Right lobe of liver (tissue), 6 donors: ENCODE data around the gene COL6A1. TPM values are rescaled to one million over a fixed set of nuclear protein-coding genes. Genes with fewer than 3 reads are reported as not detected.

ENCODE experiments used
- ATAC-seq, 4 donors: fragments of 200-7000 bp; cut with Tn5 transposase; one replicate each; pipeline ENCODE4 v1.9.1; 2020; ENCODE audit warnings: mild to moderate bottlenecking in 4 of 4, moderate library complexity in 4 of 4
- DNase-seq, 3 donors: peaks; one replicate each; pipeline ENCODE4 v3.0.0-alpha.2; 2020
- H3K27ac ChIP-seq, 3 donors: fragments of 200-600 bp; one replicate each; pipeline ENCODE4 v1.8.0; 2022
- H3K27me3 ChIP-seq, 2 donors: fragments of 200-600 bp; one replicate each; pipeline ENCODE4 v1.8.0; 2022
- H3K36me3 ChIP-seq, 4 donors: fragments of 200-600 bp; sonication (generic) in 1 of 4; one replicate each; pipeline versions ENCODE4 v1.5.1 to v1.8.0; 2017 to 2022; ENCODE audit warnings: control low read depth in 1 of 4
- H3K4me1 ChIP-seq, 4 donors: fragments of 200-600 bp; sonication (generic) in 1 of 4; one replicate each; pipeline versions ENCODE4 v1.5.1 to v1.8.0; 2017 to 2022; ENCODE audit warnings: control low read depth in 1 of 4
- H3K4me3 ChIP-seq, 3 donors: fragments of 200-600 bp; one replicate each; pipeline ENCODE4 v1.8.0; 2022
- H3K9me3 ChIP-seq, 4 donors: fragments of 200-600 bp; sonication (generic) in 1 of 4; one replicate each; pipeline versions ENCODE4 v1.5.1 to v1.8.0; 2017 to 2022; ENCODE audit warnings: control low read depth in 1 of 4
- POLR2A ChIP-seq: fragments of 450-650 bp; IDR thresholded peaks from one replicate; pipeline ENCODE4 v1.6.1; 2017; ENCODE audit warnings: antibody characterized with exemption, mild to moderate bottlenecking
- WGBS: methylation state at CpG from one replicate; pipeline ENCODE4 v1.1.6; 2018; ENCODE audit warnings: low coverage, low lambda C conversion rate; ENCODE audit not compliant: insufficient coverage; ENCODE audit errors: missing lambda C conversion rate; 5-methylcytosine and 5-hydroxymethylcytosine counted together
- intact Hi-C, 2 donors: fragments of 100-400 bp; cut with DNase I; formaldehyde crosslinking; loops; one replicate each; pipeline versions ENCODE4 v1.11.2 to v1.14.1; 2022
- total RNA-seq, 6 experiments: library from RNA; depleted of rRNA in 2 of 6; stranded (reverse); fragments of >200 nt in 2 of 6; fragmentation: NEBNext Ultra II Directional in 3 of 6; extraction: Animal tissue kit (Norgen Biotek cat#: 25700) in 3 of 6; gene quantifications; one replicate each; pipeline versions ENCODE4 v1.1.0 to v1.2.4, GENCODE V29; 2016 to 2023
- TF ChIP-seq, protein P1 (sequence below), 4 donors: fragments of 200-600 bp in 3 of 4; fragments of 450-650 bp in 1 of 4; IDR thresholded peaks; one replicate each; pipeline versions ENCODE4 v1.5.1 to v1.8.0; 2016 to 2022; ENCODE audit warnings: antibody characterized with exemption in 4 of 4, mild to moderate bottlenecking in 2 of 4
- donor health status: DM: no; HTN: yes; CAD: no.
- donor health status: DM: no; HTN: no; CAD: no.
- donor health status: DM: no; HTN: no; CAD: no.
- donor health status: DM: no; HTN: yes; CAD: no.
- donor health status: DM: no; HTN: yes; CAD: no.

Gene COL6A1
- total RNA-seq, 6 experiments from 2014 or later = 28.2 to 79.9 (median 51.1) TPM

DNA sequence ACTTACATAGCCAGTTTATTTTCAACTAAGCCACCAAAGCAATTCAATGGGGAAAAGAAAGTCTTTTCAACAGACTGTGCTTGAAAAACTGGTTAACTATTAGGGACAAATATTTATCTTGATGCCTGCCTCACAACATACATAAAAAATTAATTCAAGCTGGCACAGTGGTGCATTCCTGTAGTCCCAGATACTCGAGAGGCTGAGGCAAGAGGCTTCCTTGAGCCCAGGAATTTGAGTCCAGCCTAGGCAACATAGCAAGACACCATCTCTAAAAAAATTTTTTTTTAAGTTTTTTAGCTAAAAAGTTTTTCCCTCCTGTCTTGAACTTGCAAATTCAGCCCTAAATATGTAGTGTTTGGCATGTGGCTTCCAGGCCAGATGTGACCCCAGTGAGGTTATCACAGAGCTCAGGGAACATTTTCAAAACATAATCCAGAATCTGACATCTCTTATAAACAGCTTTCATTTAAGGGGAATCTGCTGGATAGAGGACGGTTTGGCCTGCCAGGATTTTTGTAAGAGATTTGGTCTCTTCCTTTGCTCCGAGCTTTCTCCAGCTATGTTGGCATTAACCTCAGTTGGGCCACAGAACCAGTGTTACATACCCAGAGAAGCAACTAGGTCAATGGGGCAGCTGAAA is 46.4 kb downstream of the COL6A1 start:
- no peak overlapping the region for H3K4me3 ChIP-seq
- 24% methylated on average over 3 of the region's 3 CpGs for whole genome bisulfite sequencing
- intact Hi-C loops = no loop called here
- no peaks in the 10 kb centered on the region for H3K9me3 ChIP-seq
- DNase-seq = no peak
- no peaks in the 10 kb centered on the region for H3K4me1 ChIP-seq
- no peaks in the 10 kb centered on the region for H3K36me3 ChIP-seq
- H3K27me3 ChIP-seq = no peaks in the 10 kb centered on the region
- no peak overlapping the region for H3K27ac ChIP-seq
- ATAC-seq = peak in 1 of 4 donors; percentile 16
- TF ChIP-seq, protein P1, sequence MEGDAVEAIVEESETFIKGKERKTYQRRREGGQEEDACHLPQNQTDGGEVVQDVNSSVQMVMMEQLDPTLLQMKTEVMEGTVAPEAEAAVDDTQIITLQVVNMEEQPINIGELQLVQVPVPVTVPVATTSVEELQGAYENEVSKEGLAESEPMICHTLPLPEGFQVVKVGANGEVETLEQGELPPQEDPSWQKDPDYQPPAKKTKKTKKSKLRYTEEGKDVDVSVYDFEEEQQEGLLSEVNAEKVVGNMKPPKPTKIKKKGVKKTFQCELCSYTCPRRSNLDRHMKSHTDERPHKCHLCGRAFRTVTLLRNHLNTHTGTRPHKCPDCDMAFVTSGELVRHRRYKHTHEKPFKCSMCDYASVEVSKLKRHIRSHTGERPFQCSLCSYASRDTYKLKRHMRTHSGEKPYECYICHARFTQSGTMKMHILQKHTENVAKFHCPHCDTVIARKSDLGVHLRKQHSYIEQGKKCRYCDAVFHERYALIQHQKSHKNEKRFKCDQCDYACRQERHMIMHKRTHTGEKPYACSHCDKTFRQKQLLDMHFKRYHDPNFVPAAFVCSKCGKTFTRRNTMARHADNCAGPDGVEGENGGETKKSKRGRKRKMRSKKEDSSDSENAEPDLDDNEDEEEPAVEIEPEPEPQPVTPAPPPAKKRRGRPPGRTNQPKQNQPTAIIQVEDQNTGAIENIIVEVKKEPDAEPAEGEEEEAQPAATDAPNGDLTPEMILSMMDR (IDR thresholded peaks at IDR 0.05) = no peak
- TF ChIP-seq POLR2A = no peak

GRCh38 chr21:46028573-46029091 is 47.1 kb downstream of the COL6A1 start:
- Histone ChIP-seq H3K4me1 (no peaks in the 10 kb centered on the region), H3K9me3 (no peaks in the 10 kb centered on the region), H3K4me3 (no peak overlapping the region), H3K36me3 (no peaks in the 10 kb centered on the region), H3K27ac (no peak overlapping the region), H3K27me3 (no peaks in the 10 kb centered on the region)
- ATAC-seq = peak in 2 of 4 donors; percentile 25 to 45
- WGBS = no CpG with 5 or more reads among the region's 1 CpG
- TF ChIP-seq, protein P1 (IDR thresholded peaks at IDR 0.05) = no peak
- TF ChIP-seq POLR2A = no peak
- DNase-seq = no peak
- intact Hi-C loops = no loop called here

GRCh38 chr21:46029186-46029924 is 47.8 kb downstream of the COL6A1 start:
- TF ChIP-seq, protein P1 (IDR thresholded peaks at IDR 0.05) = no peak
- TF ChIP-seq POLR2A = no peak
- DNase-seq = no peak
- peak in 1 of 4 donors; percentile 16 for ATAC-seq

GRCh38 chr21:46031484-46031883 is 49.9 kb downstream of the COL6A1 start:
- intact Hi-C loops = no loop called here
- no peak overlapping the region for H3K27ac ChIP-seq
- no peak overlapping the region for H3K4me3 ChIP-seq
- H3K4me1 ChIP-seq = no peaks in the 10 kb centered on the region
- ATAC-seq (no peak), DNase-seq (no peak)
- H3K36me3 ChIP-seq = no peaks in the 10 kb centered on the region
- no peaks in the 10 kb centered on the region for H3K9me3 ChIP-seq
- no peaks in the 10 kb centered on the region for H3K27me3 ChIP-seq
- WGBS = 44% methylated on average over 1 of the region's 12 CpGs
- no peak for TF ChIP-seq POLR2A
- TF ChIP-seq, protein P1 (IDR thresholded peaks at IDR 0.05) = no peak

More at GRCh38 chr21:46029186-46029924, 47.8 kb downstream of the COL6A1 start:
- no peaks in the 10 kb centered on the region for H3K9me3 ChIP-seq
- no peaks in the 10 kb centered on the region for H3K36me3 ChIP-seq
- no peaks in the 10 kb centered on the region for H3K4me1 ChIP-seq
- no peaks in the 10 kb centered on the region for H3K27me3 ChIP-seq
- WGBS = 48% methylated on average over 5 of the region's 5 CpGs
- H3K4me3 ChIP-seq = no peak overlapping the region
- no peak overlapping the region for H3K27ac ChIP-seq
- intact Hi-C loops = no loop called here
